Lower lobe of right lung (tissue), 2 donors: ENCODE results near the gene BMP10. TPM values are rescaled to one million over a fixed set of nuclear protein-coding genes. Genes with fewer than 3 reads are reported as not detected.

Source experiments
- ATAC-seq, 2 donors: fragments of 200-7000 bp; cut with Tn5 transposase; one replicate each; pipeline ENCODE4 v1.9.1; 2020 to 2022; ENCODE audit warnings: mild to moderate bottlenecking in 2 of 2, moderate library complexity in 2 of 2
- DNase-seq: peaks from one replicate; pipeline ENCODE4 v3.0.0-alpha.2; 2020
- H3K27ac ChIP-seq: fragments of 200-600 bp; one replicate; pipeline ENCODE4 v1.8.0; 2022
- H3K27me3 ChIP-seq: fragments of 200-600 bp; one replicate; pipeline ENCODE4 v1.8.0; 2022; ENCODE audit warnings: low read depth
- H3K36me3 ChIP-seq: fragments of 200-600 bp; one replicate; pipeline ENCODE4 v1.8.0; 2022; ENCODE audit warnings: mild to moderate bottlenecking
- H3K4me1 ChIP-seq: fragments of 200-600 bp; one replicate; pipeline ENCODE4 v1.8.0; 2022
- H3K4me3 ChIP-seq: fragments of 200-600 bp; one replicate; pipeline ENCODE4 v1.8.0; 2022; ENCODE audit warnings: mild to moderate bottlenecking
- H3K9me3 ChIP-seq: fragments of 200-600 bp; one replicate; pipeline ENCODE4 v1.8.0; 2022
- CTCF ChIP-seq: fragments of 200-600 bp; IDR thresholded peaks from one replicate; pipeline ENCODE4 v1.8.0; 2022; ENCODE audit warnings: antibody characterized with exemption, mild to moderate bottlenecking
- intact Hi-C: fragments of 100-400 bp; cut with DNase I; formaldehyde crosslinking; loops from one replicate; pipeline ENCODE4 v1.11.0; 2022
- total RNA-seq: library from RNA; stranded (reverse); fragmentation: NEBNext Ultra II Directional; extraction: Animal tissue kit (Norgen Biotek cat#: 25700); gene quantifications from one replicate; pipeline ENCODE4 v1.2.1, GENCODE V29; 2021
- donor health status: DM: no; HTN: yes; CAD: no; lungs with severe emphysema.

BMP10 gene
- total RNA-seq, 1 donor from 2014 or later, result 0.24 TPM

GRCh38 chr2:68857855-68858456 is 13.2 kb downstream of the BMP10 start:
- Histone ChIP-seq H3K27me3 (no peaks in the 10 kb centered on the region), H3K36me3 (no peaks in the 10 kb centered on the region), H3K9me3 (no peaks in the 10 kb centered on the region), H3K4me3 (no peak overlapping the region), H3K4me1 (no peaks in the 10 kb centered on the region), H3K27ac (no peak overlapping the region)
- ATAC-seq (peak in 1 of 2 donors; percentile 32), DNase-seq (no peak)
- TF ChIP-seq CTCF, result no peak
- intact Hi-C loops, result no loop called here

- intact Hi-C loops, result no loop called here
- ATAC-seq, result no peak
Observed at GRCh38 chr2:68857202-68857845, 13.9 kb downstream of the BMP10 start.

GRCh38 chr2:68855550-68855949 is 15.6 kb downstream of the BMP10 start:
- DNase-seq (no peak), ATAC-seq (no peak)
- H3K9me3 ChIP-seq, result no peaks in the 10 kb centered on the region
- no peaks in the 10 kb centered on the region for H3K4me1 ChIP-seq
- no peak overlapping the region for H3K27ac ChIP-seq
- H3K27me3 ChIP-seq, result no peaks in the 10 kb centered on the region
- TF ChIP-seq CTCF, result no peak
- intact Hi-C loops, result no loop called here
- no peak overlapping the region for H3K4me3 ChIP-seq
- H3K36me3 ChIP-seq, result no peaks in the 10 kb centered on the region

More at GRCh38 chr2:68857202-68857845, 13.9 kb downstream of the BMP10 start:
- TF ChIP-seq CTCF, result no peak
- DNase-seq, result no peak
- Histone ChIP-seq H3K27ac (no peak overlapping the region), H3K27me3 (no peaks in the 10 kb centered on the region), H3K36me3 (no peaks in the 10 kb centered on the region), H3K4me1 (no peaks in the 10 kb centered on the region), H3K4me3 (no peak overlapping the region), H3K9me3 (no peaks in the 10 kb centered on the region)

GRCh38 chr2:68854476-68854875 is 16.7 kb downstream of the BMP10 start:
- no peaks in the 10 kb centered on the region for H3K36me3 ChIP-seq
- H3K4me3 ChIP-seq, result no peak overlapping the region
- H3K27ac ChIP-seq, result no peak overlapping the region
- no peaks in the 10 kb centered on the region for H3K4me1 ChIP-seq
- H3K27me3 ChIP-seq, result no peaks in the 10 kb centered on the region
- no peak for DNase-seq
- no peaks in the 10 kb centered on the region for H3K9me3 ChIP-seq
- intact Hi-C loops, result no loop called here
- ATAC-seq, result no peak
- TF ChIP-seq CTCF, result no peak

GRCh38 chr2:68853915-68854314 is 17.3 kb downstream of the BMP10 start:
- intact Hi-C loops, result no loop called here
- ATAC-seq, result no peak
- no peak for TF ChIP-seq CTCF
- no peak for DNase-seq
- no peaks in the 10 kb centered on the region for H3K4me1 ChIP-seq
- no peak overlapping the region for H3K4me3 ChIP-seq
- no peaks in the 10 kb centered on the region for H3K36me3 ChIP-seq
- no peaks in the 10 kb centered on the region for H3K9me3 ChIP-seq
- H3K27ac ChIP-seq, result no peak overlapping the region
- H3K27me3 ChIP-seq, result no peaks in the 10 kb centered on the region
